ENCODE results near the gene TRAPPC8.
A peak's percentile ranks its signal among the peaks of the same experiment; 100 is the strongest.
"Not testable (repeated sequence)": the region's sequence is repeated elsewhere in the genome, so short reads cannot be mapped to it uniquely, and the experiment has no call there.

The TRAPPC8 gene

GRCh38 chr18:31942999-31943877, at the start of gene TRAPPC8:
Gene TRAPPC8, minus strand, starts transcription at chr18:31943128. Its CDS starts 364 bp downstream, at chr18:31942764.
- DNase-seq (ENCODE audit: low read depth in 3 of 3): peak; percentile 77 to 83 (median 79)

- DNase-seq (ENCODE audit: low read depth in 3 of 3): no peak
Measured at GRCh38 chr18:31990823-31991222, 47.9 kb upstream of the TRAPPC8 start.

GRCh38 chr18:31983976-31984375, 41.0 kb upstream of the TRAPPC8 start:
- no peak for DNase-seq (ENCODE audit: low read depth in 3 of 3)

- DNase-seq (ENCODE audit: low read depth in 3 of 3): no peak
Measured at GRCh38 chr18:31983020-31983419, 40.1 kb upstream of the TRAPPC8 start.

- no peak for DNase-seq (ENCODE audit: low read depth in 3 of 3)
Measured at GRCh38 chr18:31980863-31981262, 37.9 kb upstream of the TRAPPC8 start.

GRCh38 chr18:31979714-31980113, 36.8 kb upstream of the TRAPPC8 start:
- DNase-seq (ENCODE audit: low read depth in 3 of 3): no peak

GRCh38 chr18:31978616-31979015, 35.7 kb upstream of the TRAPPC8 start:
- no peak for DNase-seq (ENCODE audit: low read depth in 3 of 3)

GRCh38 chr18:31977270-31977872, 34.4 kb upstream of the TRAPPC8 start:
- DNase-seq (ENCODE audit: low read depth in 3 of 3): peak in 1 of 3 experiments; percentile 21

GRCh38 chr18:31976242-31976641, 33.3 kb upstream of the TRAPPC8 start:
- DNase-seq (ENCODE audit: low read depth in 3 of 3): no peak

- no peak for DNase-seq (ENCODE audit: low read depth in 3 of 3)
Measured at GRCh38 chr18:31973929-31974546, 31.1 kb upstream of the TRAPPC8 start.

GRCh38 chr18:31970617-31971016, 27.7 kb upstream of the TRAPPC8 start:
- DNase-seq (ENCODE audit: low read depth in 3 of 3): no peak

- DNase-seq (ENCODE audit: low read depth in 3 of 3): no peak
Measured at GRCh38 chr18:31965316-31965970, 22.5 kb upstream of the TRAPPC8 start.

- no peak for DNase-seq (ENCODE audit: low read depth in 3 of 3)
Measured at GRCh38 chr18:31957728-31958127, 14.8 kb upstream of the TRAPPC8 start.

- no peak for DNase-seq (ENCODE audit: low read depth in 3 of 3)
Measured at GRCh38 chr18:31954349-31954748, 11.4 kb upstream of the TRAPPC8 start.

GRCh38 chr18:31953699-31954098, 10.8 kb upstream of the TRAPPC8 start:
- DNase-seq (ENCODE audit: low read depth in 3 of 3): not testable (repeated sequence)

GRCh38 chr18:31952223-31952622, 9.3 kb upstream of the TRAPPC8 start:
- no peak for DNase-seq (ENCODE audit: low read depth in 3 of 3)

- DNase-seq (ENCODE audit: low read depth in 3 of 3): no peak
Measured at GRCh38 chr18:31950583-31950982, 7.7 kb upstream of the TRAPPC8 start.

- not testable (repeated sequence) for DNase-seq (ENCODE audit: low read depth in 3 of 3)
Measured at GRCh38 chr18:31948349-31948748, 5.4 kb upstream of the TRAPPC8 start.

- DNase-seq (ENCODE audit: low read depth in 3 of 3): no peak
Measured at GRCh38 chr18:31946305-31947046, 3.5 kb upstream of the TRAPPC8 start.

GRCh38 chr18:31943878-31944816, 1.2 kb upstream of the TRAPPC8 start:
- no peak for DNase-seq (ENCODE audit: low read depth in 3 of 3)
